B cell (primary cell): Measurements from ENCODE around the gene SUZ12. TPM values are rescaled to one million over a fixed set of nuclear protein-coding genes. Genes with fewer than 3 reads are reported as not detected.

ENCODE experiments used
- ATAC-seq: fragments of 200-7000 bp; cut with Tn5 transposase; one replicate; pipeline ENCODE4 v1.10.0; 2021; ENCODE audit warnings: low read depth, mild to moderate bottlenecking, moderate number of reproducible peaks, moderate library complexity
- CTCF ChIA-PET: fragments of 350-600 bp; sonication (Branson Sonifier 250); formaldehyde crosslinking; loops from one replicate; lab custom pipeline; 2021; ENCODE audit warnings: antibody characterized with exemption, inconsistent platforms; lab: Charles Lee
- POLR2A ChIA-PET: fragments of 350-600 bp; sonication (Branson Sonifier 250); formaldehyde crosslinking; loops from one replicate; lab custom pipeline; 2021; ENCODE audit warnings: antibody characterized with exemption; lab: Charles Lee
- DNase-seq: peaks from one replicate; pipeline ENCODE4 v3.0.0; 2013
- H2AFZ ChIP-seq: 2 replicates; pipeline ENCODE4 v1.6.1; 2012; ENCODE audit warnings: mild to moderate bottlenecking, low read depth, low read length; ENCODE audit not compliant: insufficient read depth, poor library complexity, severe bottlenecking
- H3K27ac ChIP-seq, 2 donors: 1 replicate in 1 of 2; 2 replicates in 1 of 2; pipeline ENCODE4 v1.5.1; 2012 to 2013; ENCODE audit warnings: low read length in 2 of 2, mild to moderate bottlenecking in 2 of 2, moderate library complexity in 1 of 2
- H3K27me3 ChIP-seq, 4 experiments: fragments of 200-600 bp in 1 of 4; sonication (generic) in 1 of 4; replicated peaks in 1 of 4; 1 replicate in 2 of 4; 2 replicates in 2 of 4; pipeline versions ENCODE4 v1.6.1 to v1.7.0; 2013 to 2016; ENCODE audit warnings: low read length in 3 of 4, mild to moderate bottlenecking in 2 of 4, mixed read lengths in 1 of 4, moderate library complexity in 1 of 4; ENCODE audit not compliant: insufficient read depth in 4 of 4, control insufficient read depth in 3 of 4; ENCODE audit errors: control extremely low read depth in 1 of 4
- H3K36me3 ChIP-seq, 2 experiments: replicated peaks in 1 of 2; 1 replicate in 1 of 2; 2 replicates in 1 of 2; pipeline versions ENCODE4 v1.6.1 to v1.7.1; 2013; ENCODE audit warnings: low read length in 1 of 2; ENCODE audit not compliant: insufficient read depth in 2 of 2, control insufficient read depth in 1 of 2; ENCODE audit errors: control extremely low read depth in 1 of 2, extremely low read depth in 1 of 2
- H3K4me1 ChIP-seq, 2 donors: fragments of 200-600 bp in 1 of 2; sonication (generic) in 1 of 2; 1 replicate in 1 of 2; 2 replicates in 1 of 2; pipeline versions ENCODE4 v1.5.1 to v1.6.1; 2013 to 2017; ENCODE audit warnings: low read length in 2 of 2; ENCODE audit not compliant: control insufficient read depth in 2 of 2, insufficient read depth in 2 of 2
- H3K4me2 ChIP-seq: replicated peaks from 2 replicates; pipeline ENCODE3; 2012; ENCODE audit warnings: mild to moderate bottlenecking, low read depth, low read length; ENCODE audit not compliant: poor library complexity, severe bottlenecking
- H3K4me3 ChIP-seq, 5 experiments: fragments of 200-600 bp in 1 of 5; sonication (generic) in 1 of 5; 1 replicate in 3 of 5; 2 replicates in 2 of 5; pipeline versions ENCODE4 v1.5.1 to v1.7.0; 2011 to 2016; ENCODE audit warnings: low read length in 4 of 5, mild to moderate bottlenecking in 4 of 5, low read depth in 2 of 5, control low read depth in 1 of 5, moderate library complexity in 1 of 5; ENCODE audit not compliant: insufficient read depth in 1 of 5; ENCODE audit errors: control extremely low read depth in 1 of 5, extremely low read depth in 1 of 5
- H3K79me2 ChIP-seq: fragments of 200-600 bp; sonication (generic); one replicate; pipeline ENCODE4 v1.6.0; 2016; ENCODE audit warnings: low read length; ENCODE audit not compliant: control insufficient read depth, insufficient read depth
- H3K9ac ChIP-seq: fragments of 200-600 bp; sonication (generic); 2 replicates; pipeline ENCODE4 v1.6.1; 2017; ENCODE audit warnings: mild to moderate bottlenecking, low read length, moderate library complexity
- H3K9me3 ChIP-seq, 3 donors: one replicate each; pipeline versions ENCODE4 v1.6.1 to v1.7.1; 2013; ENCODE audit warnings: low read length in 2 of 3; ENCODE audit not compliant: control insufficient read depth in 2 of 3, insufficient read depth in 1 of 3; ENCODE audit errors: control extremely low read depth in 1 of 3
- H4K20me1 ChIP-seq: 2 replicates; pipeline ENCODE4 v1.6.0; 2012; ENCODE audit warnings: mild to moderate bottlenecking, low read length; ENCODE audit not compliant: insufficient read depth, control insufficient read depth, poor library complexity, severe bottlenecking
- H3K27ac Mint-ChIP-seq: one replicate; pipeline ENCODE4 v1.8.0; 2021; ENCODE audit warnings: mixed read lengths
- H3K27me3 Mint-ChIP-seq: one replicate; pipeline ENCODE4 v1.8.0; 2021; ENCODE audit warnings: mixed read lengths
- H3K4me1 Mint-ChIP-seq: one replicate; pipeline ENCODE4 v1.8.0; 2021; ENCODE audit warnings: mixed read lengths
- H3K4me3 Mint-ChIP-seq: one replicate; pipeline ENCODE4 v1.8.0; 2021; ENCODE audit warnings: mixed read lengths
- H3K9me3 Mint-ChIP-seq: one replicate; pipeline ENCODE4 v1.8.0; 2022; ENCODE audit warnings: mixed read lengths; ENCODE audit not compliant: insufficient read depth
- EZH2 ChIP-seq: IDR thresholded peaks from 2 replicates; pipeline ENCODE4 v1.6.1; 2012; ENCODE audit warnings: borderline replicate concordance, low read depth, mild to moderate bottlenecking, moderate library complexity, low read length; ENCODE audit not compliant: insufficient read depth, poor library complexity, severe bottlenecking
- WGBS: methylation state at CpG from one replicate; pipeline ENCODE4 v1.1.5; 2013; ENCODE audit warnings: missing lambda C conversion rate; ENCODE audit not compliant: insufficient coverage; 5-methylcytosine and 5-hydroxymethylcytosine counted together
- intact Hi-C: fragments of 100-400 bp; cut with micrococcal nuclease; formaldehyde crosslinking; loops from one replicate; pipeline ENCODE4 v1.10.0; 2022
- polyA plus RNA-seq: library from polyadenylated mRNA; depleted of rRNA; stranded (reverse); fragments of >200 nt; gene quantifications from 2 replicates; pipeline ENCODE4 v1.2.3, GENCODE V29; 2012
- total RNA-seq, 2 donors: library from RNA; stranded (reverse); fragments of 120-200 nt in 1 of 2; gene quantifications; 1 replicate in 1 of 2; 2 replicates in 1 of 2; pipeline versions ENCODE4 v1.2.3 to v1.2.4, GENCODE V29; 2013 to 2022
- TF ChIP-seq, protein P1 (sequence below): fragments of 200-600 bp; IDR thresholded peaks from one replicate; pipeline ENCODE4 v1.8.0; 2022; ENCODE audit warnings: antibody characterized with exemption, mild to moderate bottlenecking

SUZ12 gene
- total and polyA plus RNA-seq, 2 donors (not counting 1 experiment from before 2014, with no cell fraction given), result 13.2 to 34.6 TPM

DNA sequence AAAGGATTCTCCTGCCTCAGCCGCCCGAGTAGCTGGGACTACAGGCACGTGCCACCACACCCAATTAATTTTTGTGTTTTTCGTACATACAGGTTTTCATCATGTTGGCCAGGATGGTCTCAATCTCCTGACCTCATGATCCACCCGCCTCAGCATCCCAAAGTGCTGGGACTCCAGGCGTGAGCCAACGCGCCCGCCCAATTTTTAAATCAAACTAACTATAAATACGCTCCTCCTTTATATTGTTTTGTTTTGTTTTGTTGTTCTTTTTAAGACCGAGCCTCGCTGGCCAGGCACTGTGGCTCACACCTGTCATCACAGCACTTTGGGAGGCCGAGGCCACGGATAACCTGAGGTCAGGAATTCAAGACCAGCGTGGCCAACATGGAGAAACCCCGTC lies 33.4 kb upstream of the SUZ12 start:
- Histone ChIP-seq H3K9me3 (no peaks in the 10 kb centered on the region), H3K27ac (no peak overlapping the region), H3K4me2 (no peak overlapping the region), H3K27me3 (peaks cover 0 to 2% (median 0%) of the 10 kb centered on the region in 4 experiments), H4K20me1 (peaks cover 18% of the 10 kb centered on the region), H3K4me1 (peaks cover 6 to 10% of the 10 kb centered on the region in 2 donors), H3K79me2 (peaks cover 31% of the 10 kb centered on the region), H3K4me3 (no peak overlapping the region), H3K36me3 (peaks cover 0 to 11% of the 10 kb centered on the region in 2 experiments), H2AFZ (no peak overlapping the region), H3K9ac (no peak overlapping the region)
- ATAC-seq (no peak), DNase-seq (no peak)
- ChIA-PET CTCF (interaction anchor here (0.8 to 3.2 kb wide), 4 partner anchors 14 to 379 kb away, joined by 3 to 53 read pairs (median 10); no protein-coding TSS in a partner anchor), POLR2A (interaction anchor here (0.6 kb wide), 1 partner anchor 1183 kb away, joined by 8 read pairs; no protein-coding TSS in a partner anchor)
- Mint-ChIP-seq H3K4me3 (no peak overlapping the region), H3K27ac (no peak overlapping the region), H3K9me3 (no peaks in the 10 kb centered on the region), H3K27me3 (peaks cover 8% of the 10 kb centered on the region), H3K4me1 (peaks cover 3% of the 10 kb centered on the region)
- intact Hi-C loops, result no loop called here
- TF ChIP-seq EZH2, result no peak
- TF ChIP-seq, protein P1, sequence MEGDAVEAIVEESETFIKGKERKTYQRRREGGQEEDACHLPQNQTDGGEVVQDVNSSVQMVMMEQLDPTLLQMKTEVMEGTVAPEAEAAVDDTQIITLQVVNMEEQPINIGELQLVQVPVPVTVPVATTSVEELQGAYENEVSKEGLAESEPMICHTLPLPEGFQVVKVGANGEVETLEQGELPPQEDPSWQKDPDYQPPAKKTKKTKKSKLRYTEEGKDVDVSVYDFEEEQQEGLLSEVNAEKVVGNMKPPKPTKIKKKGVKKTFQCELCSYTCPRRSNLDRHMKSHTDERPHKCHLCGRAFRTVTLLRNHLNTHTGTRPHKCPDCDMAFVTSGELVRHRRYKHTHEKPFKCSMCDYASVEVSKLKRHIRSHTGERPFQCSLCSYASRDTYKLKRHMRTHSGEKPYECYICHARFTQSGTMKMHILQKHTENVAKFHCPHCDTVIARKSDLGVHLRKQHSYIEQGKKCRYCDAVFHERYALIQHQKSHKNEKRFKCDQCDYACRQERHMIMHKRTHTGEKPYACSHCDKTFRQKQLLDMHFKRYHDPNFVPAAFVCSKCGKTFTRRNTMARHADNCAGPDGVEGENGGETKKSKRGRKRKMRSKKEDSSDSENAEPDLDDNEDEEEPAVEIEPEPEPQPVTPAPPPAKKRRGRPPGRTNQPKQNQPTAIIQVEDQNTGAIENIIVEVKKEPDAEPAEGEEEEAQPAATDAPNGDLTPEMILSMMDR, result no peak
- whole genome bisulfite sequencing, result 100% methylated on average over 4 of the region's 16 CpGs

DNA sequence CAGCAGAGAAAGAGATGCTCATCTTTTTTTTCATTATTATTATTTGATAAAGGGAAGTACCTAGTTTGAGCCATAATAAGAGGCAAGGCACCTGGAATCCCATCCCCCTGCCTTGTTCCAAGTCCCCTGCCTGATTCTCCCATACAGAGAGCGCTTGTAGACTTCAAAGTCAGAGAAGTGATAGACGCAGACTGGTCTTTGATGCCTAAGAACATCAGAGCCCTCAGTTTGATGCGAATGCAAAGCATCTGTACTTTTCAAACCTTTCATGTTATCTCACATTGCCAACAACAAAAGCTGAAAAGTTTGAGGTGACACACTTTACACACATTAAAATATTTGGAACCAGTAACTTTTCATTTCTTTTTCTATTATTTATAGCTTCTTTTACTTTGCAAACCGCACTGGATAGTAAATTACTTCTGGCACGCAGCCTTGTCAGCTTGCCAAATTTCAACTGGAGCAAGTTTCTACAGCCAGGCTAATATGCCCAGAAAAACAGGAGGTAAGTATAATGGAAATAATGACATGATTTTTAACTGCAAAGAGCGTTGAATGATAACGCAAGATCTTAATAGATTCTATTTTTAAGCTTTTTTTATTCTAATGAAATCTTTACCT lies 29.4 kb upstream of the SUZ12 start:
- no peak for ATAC-seq
- Histone ChIP-seq H3K27me3 (peaks cover 0 to 13% (median 6%) of the 10 kb centered on the region in 4 experiments), H3K36me3 (no peaks in the 10 kb centered on the region), H4K20me1 (no peaks in the 10 kb centered on the region), H3K4me3 (no peak overlapping the region), H3K27ac (no peak overlapping the region), H3K4me1 (no peaks in the 10 kb centered on the region), H3K4me2 (no peak overlapping the region), H2AFZ (no peak overlapping the region), H3K79me2 (no peaks in the 10 kb centered on the region), H3K9ac (no peak overlapping the region), H3K9me3 (no peaks in the 10 kb centered on the region)
- Mint-ChIP-seq H3K4me1 (no peaks in the 10 kb centered on the region), H3K9me3 (no peaks in the 10 kb centered on the region), H3K4me3 (no peak overlapping the region), H3K27ac (no peak overlapping the region), H3K27me3 (peaks cover 19% of the 10 kb centered on the region)
- TF ChIP-seq, protein P1, result no peak
- no peak for TF ChIP-seq EZH2
- DNase-seq, result no peak
- intact Hi-C loops, result no loop called here
- WGBS, result 10% methylated on average over 3 of the region's 7 CpGs
- ChIA-PET CTCF (no interaction called here), POLR2A (no interaction called here)
